Ecto neural progenitor cell (in vitro differentiated cells): Measurements from ENCODE around the gene HRH4.

Experiments
- DNase-seq: peaks from one replicate; pipeline ENCODE4 v3.0.0-alpha.2; 2018; ENCODE audit warnings: low spot score

Gene HRH4

GRCh38 chr18:24465486-24465885, 5.0 kb downstream of the HRH4 start:
- no peak for DNase-seq

GRCh38 chr18:24466771-24467170, 6.3 kb downstream of the HRH4 start:
- DNase-seq, result no peak

GRCh38 chr18:24470022-24470618, 9.7 kb downstream of the HRH4 start:
- no peak for DNase-seq

DNA sequence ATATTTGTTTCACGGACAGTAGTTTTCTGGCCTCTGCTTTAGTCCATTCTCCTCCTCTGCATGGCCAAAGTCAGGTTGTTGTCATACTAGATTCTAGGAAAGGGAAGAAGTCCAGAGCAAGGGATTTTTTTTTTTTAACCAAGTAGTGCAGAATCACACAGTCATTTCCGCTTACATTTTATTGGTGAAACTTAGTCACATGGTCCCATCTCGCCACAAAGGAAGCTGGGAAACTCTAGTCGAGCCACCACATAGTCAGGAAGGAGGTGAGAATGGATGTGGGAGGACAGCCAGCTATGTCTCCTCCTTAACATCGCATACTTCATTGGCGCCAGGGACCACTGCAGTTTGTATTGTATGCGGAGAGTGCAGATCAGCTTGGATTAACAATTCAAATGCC, 10.4 kb downstream of the HRH4 start:
- DNase-seq, result no peak

DNA sequence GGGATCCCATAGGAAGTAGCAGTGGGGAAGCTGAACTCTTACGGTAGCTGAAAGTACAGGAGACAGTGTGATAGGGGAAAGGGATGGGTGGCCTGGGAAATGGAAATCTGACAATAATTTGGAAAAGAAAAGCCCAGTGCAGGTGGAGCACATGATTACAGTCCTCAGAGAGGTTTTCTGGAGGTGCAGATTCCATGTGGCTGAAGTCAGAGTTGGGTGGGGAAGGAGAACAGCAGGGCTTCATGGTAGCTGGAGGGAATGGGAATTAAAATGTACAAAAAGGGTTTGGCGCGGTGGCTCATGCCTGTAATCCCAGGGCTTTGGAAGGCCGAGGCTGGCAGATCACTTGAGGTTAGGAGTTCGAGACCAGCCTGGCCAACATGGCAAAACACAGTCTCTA, 12.2 kb downstream of the HRH4 start:
- no peak for DNase-seq

DNA sequence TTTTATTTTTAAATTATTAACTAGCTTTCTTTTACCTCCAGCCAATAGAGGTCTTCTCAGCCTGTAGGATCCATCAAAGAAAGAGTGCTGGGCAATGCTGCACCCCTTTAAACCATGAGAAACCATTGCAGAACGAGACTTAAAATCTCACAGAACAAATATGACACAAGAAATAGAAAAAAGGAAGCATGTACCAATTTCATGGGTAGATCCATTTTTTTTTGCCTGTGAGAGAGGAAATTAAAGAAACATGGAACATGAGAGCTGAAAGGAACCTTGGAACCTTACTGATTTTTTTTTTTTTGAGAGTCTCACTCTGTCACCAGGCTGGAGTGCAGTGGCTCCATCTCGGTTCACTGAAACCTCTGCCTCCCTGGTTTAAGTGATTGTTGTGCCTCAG, 14.0 kb downstream of the HRH4 start:
- DNase-seq, result no peak

GRCh38 chr18:24475926-24476589, 15.6 kb downstream of the HRH4 start:
- no peak for DNase-seq

DNA sequence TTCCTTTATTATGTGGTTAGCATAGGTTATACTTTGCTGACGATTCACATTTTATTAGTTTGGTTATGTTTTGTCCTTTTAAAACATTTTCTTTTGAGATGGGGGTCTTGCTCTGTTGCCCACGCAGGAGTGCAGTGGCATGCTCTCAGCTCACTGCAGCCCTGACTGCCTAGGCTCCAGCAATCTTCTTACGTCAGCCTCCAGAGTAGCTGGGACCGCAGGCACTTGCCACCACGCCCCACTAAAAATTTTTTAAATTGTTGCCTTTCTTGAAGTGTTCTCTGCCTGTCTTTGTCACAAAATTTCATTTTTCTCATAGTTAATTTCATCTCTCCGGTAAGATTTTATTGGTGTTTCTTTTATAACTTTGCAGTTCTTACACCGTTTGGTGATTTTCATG, 18.9 kb downstream of the HRH4 start:
- no peak for DNase-seq

DNA sequence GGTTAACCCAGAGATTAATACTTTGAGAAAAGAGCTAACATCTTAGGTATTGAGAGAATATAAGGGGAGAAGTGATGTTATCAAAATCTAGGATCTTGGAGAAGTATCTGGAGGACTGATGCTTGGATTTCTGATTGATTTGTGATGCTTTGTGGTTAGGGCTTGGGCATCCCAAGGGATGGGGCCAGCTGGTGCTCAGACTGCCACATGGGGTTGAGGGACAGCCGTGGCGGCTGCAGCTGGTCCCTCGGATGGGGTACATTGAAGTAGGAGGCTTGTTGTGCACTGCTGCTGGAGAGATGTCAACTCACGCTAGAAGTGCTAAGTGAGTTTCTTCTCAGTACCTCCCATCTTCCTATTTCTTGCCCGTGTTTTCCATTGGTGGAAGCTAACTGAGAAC, 22.4 kb downstream of the HRH4 start:
- DNase-seq, result no peak

GRCh38 chr18:24485681-24486080, 25.2 kb downstream of the HRH4 start:
- DNase-seq, result no peak

DNA sequence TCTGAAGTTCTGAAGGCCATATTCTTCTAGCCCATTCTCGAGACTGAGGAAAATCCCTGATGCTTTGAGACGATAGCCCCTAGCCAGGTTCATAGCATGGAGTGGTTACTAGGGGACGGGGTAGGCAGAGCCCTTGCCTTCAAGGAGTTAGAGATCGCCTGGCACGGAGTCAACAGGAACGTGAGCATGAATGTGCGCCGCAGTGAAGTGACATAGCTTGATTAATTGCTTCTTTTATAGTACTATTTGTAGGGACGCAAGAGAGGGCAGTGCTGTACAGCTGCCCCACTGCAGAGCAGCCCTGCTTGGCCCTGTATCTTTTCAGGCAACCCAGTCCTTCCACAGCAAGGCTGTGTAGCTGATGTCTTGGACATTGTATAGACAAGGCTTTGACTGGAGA, 26.2 kb downstream of the HRH4 start:
- no peak for DNase-seq

GRCh38 chr18:24488824-24489493, 28.5 kb downstream of the HRH4 start:
- no peak for DNase-seq

DNA sequence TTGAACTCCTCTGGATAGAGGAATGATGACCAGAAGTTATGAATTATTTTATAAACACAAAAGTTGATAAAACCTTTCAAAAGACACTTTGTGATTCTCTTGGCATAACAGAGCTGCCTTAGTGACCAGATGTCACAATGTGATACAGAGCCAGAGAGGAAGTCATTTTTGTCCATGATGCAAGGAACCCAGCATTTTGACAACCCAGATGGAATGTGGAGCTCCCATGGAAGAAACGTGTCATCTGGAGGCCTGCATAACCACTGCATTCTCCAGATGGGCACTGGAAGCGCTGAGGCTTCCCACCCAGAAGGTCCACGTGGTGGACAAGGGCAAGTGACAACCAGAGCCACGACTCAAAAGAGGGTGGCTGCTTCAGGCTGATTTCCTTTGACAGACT, 30.1 kb downstream of the HRH4 start:
- DNase-seq, result no peak

DNA sequence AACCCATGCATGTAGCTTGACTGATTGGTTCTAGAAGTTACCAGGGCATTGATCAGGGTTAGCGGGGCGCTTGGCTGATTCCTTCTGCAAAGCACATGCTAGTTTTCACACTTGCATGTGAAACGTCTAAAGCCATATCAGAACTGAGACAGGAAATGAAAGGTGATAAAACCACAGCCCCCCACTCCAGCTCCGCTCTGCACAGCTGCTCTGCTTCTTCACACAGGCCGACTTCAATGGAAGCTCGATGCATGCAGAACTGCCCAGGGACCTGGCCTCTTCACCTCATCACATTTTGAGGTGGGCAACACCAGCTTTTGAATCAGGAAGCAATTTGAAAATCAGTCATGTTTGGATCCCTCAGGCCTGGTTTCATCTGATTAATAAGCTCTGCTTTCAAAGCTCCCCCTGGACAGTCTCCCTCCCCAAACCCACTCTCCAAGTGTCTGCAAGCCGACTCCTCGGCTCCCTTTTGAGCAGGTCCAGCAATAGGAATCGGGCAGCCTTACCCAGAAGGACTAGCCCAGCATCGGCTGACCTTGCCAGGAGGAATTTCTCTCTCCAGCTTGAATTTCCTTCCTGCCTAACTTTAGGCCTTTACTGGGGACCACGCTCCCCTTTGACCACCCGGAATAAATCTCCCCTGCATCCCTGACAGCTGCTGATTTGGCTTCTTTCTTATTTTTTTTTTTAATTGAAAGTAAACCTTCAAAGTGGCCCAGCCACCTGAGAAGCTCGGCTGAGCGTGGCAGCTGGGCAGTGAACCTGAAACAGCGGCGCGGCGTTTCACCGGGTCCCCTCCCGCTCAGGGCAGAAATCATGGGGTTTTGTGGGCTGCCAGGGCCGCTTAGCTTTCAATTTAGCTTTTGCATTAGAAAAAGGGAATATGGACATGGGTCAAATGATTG, 31.7 kb downstream of the HRH4 start:
- DNase-seq, result no peak

DNA sequence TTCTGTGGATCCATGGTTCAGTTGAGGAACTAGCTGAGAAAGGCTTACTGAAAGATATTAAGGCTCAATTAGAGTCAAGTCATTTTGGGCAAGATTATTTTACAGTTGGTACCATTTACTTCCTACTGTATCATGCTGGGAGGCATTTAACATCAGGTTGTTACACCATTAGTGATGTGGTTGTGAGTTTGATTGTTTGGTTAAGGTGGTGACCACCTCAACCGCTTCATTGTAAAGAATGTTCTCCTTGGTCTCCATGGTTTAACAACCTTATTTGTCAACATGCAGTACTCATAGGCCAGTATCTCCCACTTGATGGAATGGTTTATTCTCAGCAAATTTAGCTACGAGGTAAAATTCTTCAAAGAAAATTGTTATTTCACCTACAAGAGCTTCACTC, 34.1 kb downstream of the HRH4 start:
- DNase-seq, result no peak

DNA sequence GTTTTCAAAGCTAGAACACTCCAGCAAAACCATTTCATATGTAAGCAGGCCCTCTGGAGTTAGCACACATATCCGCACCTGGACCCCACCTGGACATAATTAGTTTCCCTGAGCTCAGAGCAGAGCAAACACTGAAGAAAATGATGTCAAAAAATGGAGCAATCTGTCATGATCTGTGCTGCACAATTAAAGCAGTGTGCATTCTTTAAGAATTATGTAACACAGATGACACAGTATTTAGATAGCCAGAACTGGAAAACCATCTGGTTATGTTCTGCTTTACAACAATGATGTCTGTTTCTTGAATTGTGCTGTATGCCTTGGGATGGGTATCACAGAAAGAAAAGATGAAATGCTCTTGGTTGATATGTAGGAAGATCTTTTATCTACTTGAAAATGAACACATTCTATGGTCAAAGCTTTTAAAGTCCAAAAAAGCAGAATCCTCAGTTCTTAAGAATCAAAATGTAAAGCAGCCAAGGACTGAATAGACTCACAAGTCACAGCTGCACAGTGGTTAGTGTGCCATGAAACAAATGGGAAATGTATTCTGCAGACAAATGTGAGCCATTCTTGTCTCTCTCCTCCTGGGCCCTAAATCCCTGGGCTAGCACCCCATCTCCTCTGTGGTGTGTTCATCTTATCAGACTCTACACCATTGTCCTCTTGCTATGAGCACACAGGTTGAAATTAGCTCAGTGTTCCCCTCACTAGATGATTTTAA, 36.8 kb downstream of the HRH4 start:
- no peak for DNase-seq

GRCh38 chr18:24499814-24500213, 39.4 kb downstream of the HRH4 start:
- no peak for DNase-seq

GRCh38 chr18:24500217-24500616, 39.8 kb downstream of the HRH4 start:
- DNase-seq, result no peak

DNA sequence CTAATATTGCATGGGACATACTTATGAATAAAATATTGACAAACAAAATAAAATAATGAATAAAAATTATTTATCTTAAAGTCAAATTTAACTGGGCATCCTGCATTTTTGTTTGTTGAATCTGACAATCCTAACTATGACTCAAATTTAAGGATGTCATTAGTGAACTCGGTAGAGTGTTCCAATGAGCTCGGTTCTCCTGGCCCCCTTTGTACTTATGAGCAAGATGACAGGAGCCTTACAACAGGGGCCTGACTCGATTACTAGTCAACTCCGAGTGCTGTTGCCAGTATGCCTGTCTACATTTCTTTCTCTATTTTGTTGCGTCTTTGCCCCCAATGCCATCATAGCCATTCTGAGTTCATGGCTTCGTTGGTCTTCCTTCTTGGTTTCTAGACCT, 40.3 kb downstream of the HRH4 start:
- DNase-seq, result no peak

GRCh38 chr18:24502667-24503523, 42.5 kb downstream of the HRH4 start:
- no peak for DNase-seq

DNA sequence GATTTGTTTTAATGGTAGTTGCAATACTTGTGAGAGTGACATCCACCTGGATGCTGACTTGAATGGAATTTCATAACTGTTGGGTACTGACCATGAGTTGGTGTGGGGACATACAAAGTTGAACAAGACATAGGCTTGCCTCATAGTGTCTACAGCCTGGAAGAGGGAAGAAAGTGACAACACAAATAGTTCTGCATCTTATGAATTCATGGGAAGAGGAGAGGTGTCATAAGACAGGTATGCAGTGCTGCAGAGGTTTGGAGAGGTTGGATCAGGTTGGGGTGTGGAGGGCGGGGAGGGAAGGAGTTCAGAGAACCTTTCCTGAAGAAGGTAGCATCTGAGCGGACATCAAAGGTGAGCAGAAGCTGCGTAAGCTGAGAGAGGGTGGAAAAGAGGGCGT, 44.0 kb downstream of the HRH4 start:
- no peak for DNase-seq
